ENCODE results near the gene CCNYL1. TPM values are rescaled to one million over a fixed set of nuclear protein-coding genes. Genes with fewer than 3 reads are reported as not detected.
"Not testable (repeated sequence)": the region's sequence is repeated elsewhere in the genome, so short reads cannot be mapped to it uniquely, and the experiment has no call there.

CCNYL1 gene
- total RNA-seq, 4 donors from 2014 or later: 3.3 to 10.1 (median 7.1) TPM

- no peaks in the 10 kb centered on the region for H3K27me3 ChIP-seq
- no peak overlapping the region for H3K4me3 ChIP-seq
- peaks cover 22 to 26% of the 10 kb centered on the region in 2 donors for H3K4me1 ChIP-seq
- ATAC-seq (peak; percentile 67 to 70), DNase-seq (no peak)
- H3K27ac ChIP-seq: peak overlapping the region; percentile 9 to 49 (median 28)
- no peaks in the 10 kb centered on the region for H3K36me3 ChIP-seq
- no peaks in the 10 kb centered on the region for H3K9me3 ChIP-seq
- in situ Hi-C loops (cut with MboI; ENCODE audit: low sequenced_read_pairs in 4 of 4): no loop called here
- TF ChIP-seq POLR2A (IDR thresholded peaks at IDR 0.05) (no peak), CTCF (IDR thresholded peaks at IDR 0.05 in 4 of 5, conservative IDR thresholded peaks at IDR 0.05 in 1 of 5) (no peak)
- intact Hi-C loops (cut with DNase I; ENCODE audit: low total_unique reads): no loop called here
Observed at GRCh38 chr2:207695293-207695692, 16.1 kb upstream of the CCNYL1 start.

GRCh38 chr2:207696911-207697310 lies 14.5 kb upstream of the CCNYL1 start:
- intact Hi-C loops (cut with DNase I; ENCODE audit: low total_unique reads); H3K4me3 ChIP-seq; in situ Hi-C loops (cut with MboI; ENCODE audit: low sequenced_read_pairs in 4 of 4); ATAC-seq; H3K27me3 ChIP-seq; H3K27ac ChIP-seq; DNase-seq; H3K36me3 ChIP-seq; H3K9me3 ChIP-seq: not testable (repeated sequence)
- H3K4me1 ChIP-seq: peaks cover 22 to 26% of the 10 kb centered on the region in 2 donors

GRCh38 chr2:207697411-207697810 lies 14.0 kb upstream of the CCNYL1 start:
- H3K4me3 ChIP-seq: no peak overlapping the region
- H3K4me1 ChIP-seq: peaks cover 21 to 22% of the 10 kb centered on the region in 2 donors
- no peaks in the 10 kb centered on the region for H3K9me3 ChIP-seq
- in situ Hi-C loops (cut with MboI; ENCODE audit: low sequenced_read_pairs in 4 of 4): no loop called here
- no peak overlapping the region for H3K27ac ChIP-seq
- H3K27me3 ChIP-seq: no peaks in the 10 kb centered on the region
- H3K36me3 ChIP-seq: no peaks in the 10 kb centered on the region
- intact Hi-C loops (cut with DNase I; ENCODE audit: low total_unique reads): no loop called here
- TF ChIP-seq CTCF (IDR thresholded peaks at IDR 0.05 in 4 of 5, conservative IDR thresholded peaks at IDR 0.05 in 1 of 5) (no peak), POLR2A (IDR thresholded peaks at IDR 0.05) (no peak)
- no peak for ATAC-seq
- DNase-seq: no peak

GRCh38 chr2:207698301-207698700 lies 13.1 kb upstream of the CCNYL1 start:
- no peak overlapping the region for H3K4me3 ChIP-seq
- in situ Hi-C loops (cut with MboI; ENCODE audit: low sequenced_read_pairs in 4 of 4): no loop called here

GRCh38 chr2:207704078-207704477 lies 7.4 kb upstream of the CCNYL1 start:
- Histone ChIP-seq H3K27ac (no peak overlapping the region), H3K27me3 (no peaks in the 10 kb centered on the region), H3K4me1 (no peaks in the 10 kb centered on the region), H3K36me3 (no peaks in the 10 kb centered on the region), H3K4me3 (no peak overlapping the region), H3K9me3 (no peaks in the 10 kb centered on the region)
- TF ChIP-seq CTCF (IDR thresholded peaks at IDR 0.05 in 4 of 5, conservative IDR thresholded peaks at IDR 0.05 in 1 of 5): no peak
- TF ChIP-seq POLR2A (IDR thresholded peaks at IDR 0.05): no peak
- DNase-seq (no peak), ATAC-seq (no peak)
- intact Hi-C loops (cut with DNase I; ENCODE audit: low total_unique reads): no loop called here
- in situ Hi-C loops (cut with MboI; ENCODE audit: low sequenced_read_pairs in 4 of 4): loop anchor here in 3 of 4 donors (10.0 to 25.0 kb wide), 2 partner anchors 69 to 167 kb away; partner anchors contain the start of gene CREB1 (in 2 of the 3)

More at GRCh38 chr2:207698301-207698700, 13.1 kb upstream of the CCNYL1 start:
- no peaks in the 10 kb centered on the region for H3K27me3 ChIP-seq
- ATAC-seq (no peak), DNase-seq (no peak)
- intact Hi-C loops (cut with DNase I; ENCODE audit: low total_unique reads): no loop called here
- TF ChIP-seq POLR2A (IDR thresholded peaks at IDR 0.05): no peak
- no peak for TF ChIP-seq CTCF (IDR thresholded peaks at IDR 0.05 in 4 of 5, conservative IDR thresholded peaks at IDR 0.05 in 1 of 5)
- peaks cover 16 to 22% of the 10 kb centered on the region in 2 donors for H3K4me1 ChIP-seq
- H3K9me3 ChIP-seq: no peaks in the 10 kb centered on the region
- H3K36me3 ChIP-seq: no peaks in the 10 kb centered on the region
- H3K27ac ChIP-seq: no peak overlapping the region
